ENCODE results near the gene HMCN1. TPM values are rescaled to one million over a fixed set of nuclear protein-coding genes. Genes with fewer than 3 reads are reported as not detected.

Gene HMCN1
- total RNA-seq, 4 donors from 2014 or later: 9.2 to 15.1 (median 13.8) TPM

- TF ChIP-seq CTCF (IDR thresholded peaks at IDR 0.05; ENCODE audit: low read depth): no peak
Observed at GRCh38 chr1:185957441-185958363, 223.5 kb downstream of the HMCN1 start.

- TF ChIP-seq CTCF (IDR thresholded peaks at IDR 0.05; ENCODE audit: low read depth): no peak
Observed at GRCh38 chr1:185960422-185961321, 226.5 kb downstream of the HMCN1 start.

- no peak for TF ChIP-seq CTCF (IDR thresholded peaks at IDR 0.05; ENCODE audit: low read depth)
Observed at GRCh38 chr1:185961664-185962063, 227.5 kb downstream of the HMCN1 start.

- TF ChIP-seq CTCF (IDR thresholded peaks at IDR 0.05; ENCODE audit: low read depth): no peak
Observed at GRCh38 chr1:185964946-185965345, 230.8 kb downstream of the HMCN1 start.

GRCh38 chr1:185965870-185966269 lies 231.7 kb downstream of the HMCN1 start:
- TF ChIP-seq CTCF (IDR thresholded peaks at IDR 0.05; ENCODE audit: low read depth): no peak

GRCh38 chr1:185966471-185966870 lies 232.3 kb downstream of the HMCN1 start:
- no peak for TF ChIP-seq CTCF (IDR thresholded peaks at IDR 0.05; ENCODE audit: low read depth)

GRCh38 chr1:185969028-185969427 lies 234.8 kb downstream of the HMCN1 start:
- no peak for TF ChIP-seq CTCF (IDR thresholded peaks at IDR 0.05; ENCODE audit: low read depth)
